ENCODE measurements around the gene JAKMIP3. TPM values are rescaled to one million over a fixed set of nuclear protein-coding genes. Genes with fewer than 3 reads are reported as not detected.

Gene JAKMIP3
- total RNA-seq, 1 experiment from 2014 or later = 0.07 TPM

DNA sequence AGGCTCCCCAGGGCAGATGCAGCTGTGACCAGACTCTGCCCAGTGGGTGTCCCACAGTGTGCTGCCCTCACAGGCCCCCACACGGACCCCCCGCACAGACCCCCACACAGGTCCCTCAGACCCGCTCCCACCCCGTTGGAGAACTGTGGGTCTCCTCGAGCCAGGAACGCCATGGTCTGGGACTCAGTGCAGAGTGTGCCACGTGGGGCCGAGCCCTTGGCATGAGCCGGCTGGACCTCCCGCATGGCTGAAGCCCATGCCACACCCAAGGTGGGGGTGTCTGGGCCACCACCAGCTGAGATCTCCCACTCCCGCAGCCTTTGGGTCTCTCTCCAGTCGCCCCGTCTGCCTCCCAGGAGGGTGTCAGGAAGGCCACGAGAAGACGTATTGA is 34.3 kb downstream of the JAKMIP3 start:
- Histone ChIP-seq H3K4me1 (ENCODE audit: low read length) (no peaks in the 10 kb centered on the region), H3K9ac (ENCODE audit: low read length) (no peak overlapping the region), H2AFZ (ENCODE audit: low read length) (no peak overlapping the region), H4K20me1 (ENCODE audit: insufficient read depth, low read depth, low read length) (no peaks in the 10 kb centered on the region), H3K27ac (ENCODE audit: low read length) (no peak overlapping the region), H3K9me3 (ENCODE audit: low read length) (no peaks in the 10 kb centered on the region), H3K27me3 (ENCODE audit: low read length) (no peaks in the 10 kb centered on the region), H3K36me3 (ENCODE audit: insufficient read depth, low read length) (no peaks in the 10 kb centered on the region), H3K4me3 (ENCODE audit: low read length) (no peak overlapping the region), H3K9me2 (replicated peaks; ENCODE audit: insufficient read depth, low read length) (no peaks in the 10 kb centered on the region), H3K4me2 (ENCODE audit: low read depth, low read length, poor library complexity, severe bottlenecking) (no peak overlapping the region), H3K79me2 (ENCODE audit: low read length) (no peaks in the 10 kb centered on the region)
- DNase-seq = no peak

DNA sequence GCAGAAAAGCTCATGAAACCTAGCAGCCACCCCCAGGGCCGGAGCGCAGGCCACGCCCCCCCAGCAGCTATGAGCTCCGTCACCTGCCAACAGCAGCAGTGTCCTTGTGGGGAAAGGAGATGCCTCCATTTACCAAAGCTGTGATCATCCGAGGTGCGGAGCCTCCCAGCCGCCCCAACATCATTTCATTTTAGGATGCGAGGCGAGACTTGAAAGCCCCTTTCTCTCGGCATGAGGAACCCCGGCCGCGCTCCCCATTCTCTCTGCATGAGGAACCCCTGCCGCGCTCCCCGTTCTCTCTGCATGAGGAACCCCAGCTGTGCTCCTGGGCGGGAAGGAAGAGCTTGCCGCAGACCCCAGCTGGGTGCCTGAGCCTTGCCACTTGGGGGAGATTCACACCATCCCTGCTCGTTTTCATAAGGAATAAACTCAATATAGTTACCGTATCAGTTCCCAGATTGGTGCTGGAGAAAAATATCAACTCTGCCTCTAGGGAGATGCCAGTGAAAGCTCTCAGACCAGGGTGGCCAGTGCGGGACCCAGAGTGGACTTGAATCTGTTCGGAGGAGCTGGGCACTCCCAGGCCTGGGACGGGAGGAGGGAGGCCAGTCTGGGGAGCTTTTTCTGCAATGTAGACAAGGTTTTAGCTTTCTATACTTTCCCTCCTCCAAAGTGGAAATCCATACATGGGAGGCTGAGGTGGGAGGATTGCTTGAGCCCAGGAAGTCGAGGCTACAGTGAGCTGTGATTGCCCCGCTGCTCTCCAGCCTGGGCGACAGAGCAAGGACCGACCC is 35.0 kb downstream of the JAKMIP3 start:
- DNase-seq = no peak
- Histone ChIP-seq H3K9ac (ENCODE audit: low read length) (no peak overlapping the region), H3K27ac (ENCODE audit: low read length) (no peak overlapping the region), H3K79me2 (ENCODE audit: low read length) (no peaks in the 10 kb centered on the region), H4K20me1 (ENCODE audit: insufficient read depth, low read depth, low read length) (no peaks in the 10 kb centered on the region), H3K9me2 (replicated peaks; ENCODE audit: insufficient read depth, low read length) (no peaks in the 10 kb centered on the region), H3K9me3 (ENCODE audit: low read length) (no peaks in the 10 kb centered on the region), H3K27me3 (ENCODE audit: low read length) (no peaks in the 10 kb centered on the region), H2AFZ (ENCODE audit: low read length) (no peak overlapping the region), H3K4me2 (ENCODE audit: low read depth, low read length, poor library complexity, severe bottlenecking) (no peak overlapping the region), H3K36me3 (ENCODE audit: insufficient read depth, low read length) (no peaks in the 10 kb centered on the region), H3K4me3 (ENCODE audit: low read length) (no peak overlapping the region), H3K4me1 (ENCODE audit: low read length) (no peaks in the 10 kb centered on the region)

DNA sequence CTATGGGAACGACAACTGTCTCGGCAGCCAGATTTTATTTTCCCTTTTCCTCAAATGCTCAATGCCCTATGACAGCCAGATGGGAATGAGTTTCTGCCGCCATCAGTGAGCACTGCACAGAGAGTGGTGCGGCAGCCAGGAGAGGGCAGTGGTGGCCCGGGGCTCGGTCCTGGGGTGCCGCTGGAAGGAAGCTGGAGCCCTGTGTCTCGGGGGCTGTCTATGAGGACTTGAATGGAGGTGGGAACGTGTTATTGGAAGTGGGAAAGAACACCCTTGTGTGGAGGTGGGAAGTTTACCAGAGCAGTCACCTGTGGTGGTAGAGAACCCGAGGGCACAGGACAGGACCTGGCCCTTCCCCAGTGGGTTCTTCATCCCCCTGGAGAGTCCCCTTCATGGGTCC is 35.8 kb downstream of the JAKMIP3 start:
- DNase-seq = peak; percentile 45

GRCh38 chr10:132102071-132102716 is 36.4 kb downstream of the JAKMIP3 start:
- no peak overlapping the region for H3K27ac ChIP-seq (ENCODE audit: low read length)
- no peak overlapping the region for H3K9ac ChIP-seq (ENCODE audit: low read length)
- no peaks in the 10 kb centered on the region for H3K27me3 ChIP-seq (ENCODE audit: low read length)
- H3K4me3 ChIP-seq (ENCODE audit: low read length) = no peak overlapping the region
- H3K9me3 ChIP-seq (ENCODE audit: low read length) = no peaks in the 10 kb centered on the region
- no peaks in the 10 kb centered on the region for H3K9me2 ChIP-seq (replicated peaks; ENCODE audit: insufficient read depth, low read length)
- H3K79me2 ChIP-seq (ENCODE audit: low read length) = no peaks in the 10 kb centered on the region
- DNase-seq = no peak
- H3K4me2 ChIP-seq (ENCODE audit: low read depth, low read length, poor library complexity, severe bottlenecking) = no peak overlapping the region
- H3K36me3 ChIP-seq (ENCODE audit: insufficient read depth, low read length) = no peaks in the 10 kb centered on the region
- no peaks in the 10 kb centered on the region for H4K20me1 ChIP-seq (ENCODE audit: insufficient read depth, low read depth, low read length)
- H2AFZ ChIP-seq (ENCODE audit: low read length) = no peak overlapping the region
- H3K4me1 ChIP-seq (ENCODE audit: low read length) = no peaks in the 10 kb centered on the region

More for the DNA sequence above, 35.8 kb downstream of the JAKMIP3 start:
- Histone ChIP-seq H3K27me3 (ENCODE audit: low read length) (no peaks in the 10 kb centered on the region), H4K20me1 (ENCODE audit: insufficient read depth, low read depth, low read length) (no peaks in the 10 kb centered on the region), H3K27ac (ENCODE audit: low read length) (no peak overlapping the region), H3K79me2 (ENCODE audit: low read length) (no peaks in the 10 kb centered on the region), H3K4me2 (ENCODE audit: low read depth, low read length, poor library complexity, severe bottlenecking) (no peak overlapping the region), H3K9me2 (replicated peaks; ENCODE audit: insufficient read depth, low read length) (no peaks in the 10 kb centered on the region), H3K9me3 (ENCODE audit: low read length) (no peaks in the 10 kb centered on the region), H3K9ac (ENCODE audit: low read length) (no peak overlapping the region), H3K36me3 (ENCODE audit: insufficient read depth, low read length) (no peaks in the 10 kb centered on the region), H3K4me3 (ENCODE audit: low read length) (no peak overlapping the region), H3K4me1 (ENCODE audit: low read length) (no peaks in the 10 kb centered on the region), H2AFZ (ENCODE audit: low read length) (no peak overlapping the region)

GRCh38 chr10:132102717-132103110 is 37.0 kb downstream of the JAKMIP3 start:
- Histone ChIP-seq H4K20me1 (ENCODE audit: insufficient read depth, low read depth, low read length) (no peaks in the 10 kb centered on the region), H3K4me3 (ENCODE audit: low read length) (no peak overlapping the region), H3K9me3 (ENCODE audit: low read length) (no peaks in the 10 kb centered on the region), H3K36me3 (ENCODE audit: insufficient read depth, low read length) (no peaks in the 10 kb centered on the region), H3K27me3 (ENCODE audit: low read length) (no peaks in the 10 kb centered on the region), H3K27ac (ENCODE audit: low read length) (no peak overlapping the region), H3K4me2 (ENCODE audit: low read depth, low read length, poor library complexity, severe bottlenecking) (no peak overlapping the region), H3K9me2 (replicated peaks; ENCODE audit: insufficient read depth, low read length) (no peaks in the 10 kb centered on the region), H3K9ac (ENCODE audit: low read length) (no peak overlapping the region), H3K79me2 (ENCODE audit: low read length) (no peaks in the 10 kb centered on the region), H3K4me1 (ENCODE audit: low read length) (no peaks in the 10 kb centered on the region), H2AFZ (ENCODE audit: low read length) (no peak overlapping the region)
- no peak for DNase-seq

DNA sequence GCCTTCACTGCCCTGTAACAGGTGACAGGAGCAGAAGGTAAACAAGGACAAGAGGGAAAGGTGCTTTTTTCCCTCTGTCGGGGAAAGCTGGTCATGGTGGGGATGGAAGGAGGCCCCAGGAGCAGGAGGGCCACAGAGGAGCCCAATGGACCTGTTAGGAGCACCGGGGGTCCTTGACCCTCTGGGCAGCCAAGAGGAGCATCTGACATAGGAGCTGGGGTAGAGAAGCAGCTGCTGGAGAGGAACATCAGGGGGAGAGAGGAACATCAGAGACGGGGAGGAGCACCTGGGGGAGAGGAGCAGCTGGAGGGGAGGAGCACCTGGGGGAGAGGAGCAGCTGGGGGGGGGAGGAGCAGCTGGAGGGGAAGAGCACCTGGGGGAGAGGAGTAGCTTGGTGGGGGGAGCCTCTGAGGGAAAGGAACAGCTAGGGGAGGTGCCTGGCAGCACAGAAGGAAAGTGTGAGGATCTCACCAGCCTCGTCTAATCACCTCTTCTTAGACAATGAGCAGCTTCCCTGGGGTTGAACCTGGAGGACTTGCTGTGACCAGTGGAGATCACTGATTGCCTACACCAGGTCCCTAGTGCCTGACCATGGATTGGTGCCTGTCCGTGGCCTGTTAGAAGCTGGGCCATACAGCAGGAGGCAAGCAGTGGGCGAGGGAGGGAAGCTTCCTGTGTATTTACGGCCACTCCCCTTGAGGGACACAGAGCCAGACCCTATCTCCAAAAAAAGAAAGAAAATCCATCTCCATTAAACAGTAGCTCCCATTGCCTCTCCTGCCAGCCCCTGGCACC is 37.6 kb downstream of the JAKMIP3 start:
- no peak overlapping the region for H3K4me3 ChIP-seq (ENCODE audit: low read length)
- no peaks in the 10 kb centered on the region for H3K4me1 ChIP-seq (ENCODE audit: low read length)
- H3K9me2 ChIP-seq (replicated peaks; ENCODE audit: insufficient read depth, low read length) = no peaks in the 10 kb centered on the region
- H3K4me2 ChIP-seq (ENCODE audit: low read depth, low read length, poor library complexity, severe bottlenecking) = no peak overlapping the region
- H3K27ac ChIP-seq (ENCODE audit: low read length) = no peak overlapping the region
- no peaks in the 10 kb centered on the region for H3K36me3 ChIP-seq (ENCODE audit: insufficient read depth, low read length)
- no peak overlapping the region for H3K9ac ChIP-seq (ENCODE audit: low read length)
- H3K79me2 ChIP-seq (ENCODE audit: low read length) = no peaks in the 10 kb centered on the region
- DNase-seq = no peak
- H4K20me1 ChIP-seq (ENCODE audit: insufficient read depth, low read depth, low read length) = no peaks in the 10 kb centered on the region
- H3K27me3 ChIP-seq (ENCODE audit: low read length) = no peaks in the 10 kb centered on the region
- no peaks in the 10 kb centered on the region for H3K9me3 ChIP-seq (ENCODE audit: low read length)
- H2AFZ ChIP-seq (ENCODE audit: low read length) = no peak overlapping the region

DNA sequence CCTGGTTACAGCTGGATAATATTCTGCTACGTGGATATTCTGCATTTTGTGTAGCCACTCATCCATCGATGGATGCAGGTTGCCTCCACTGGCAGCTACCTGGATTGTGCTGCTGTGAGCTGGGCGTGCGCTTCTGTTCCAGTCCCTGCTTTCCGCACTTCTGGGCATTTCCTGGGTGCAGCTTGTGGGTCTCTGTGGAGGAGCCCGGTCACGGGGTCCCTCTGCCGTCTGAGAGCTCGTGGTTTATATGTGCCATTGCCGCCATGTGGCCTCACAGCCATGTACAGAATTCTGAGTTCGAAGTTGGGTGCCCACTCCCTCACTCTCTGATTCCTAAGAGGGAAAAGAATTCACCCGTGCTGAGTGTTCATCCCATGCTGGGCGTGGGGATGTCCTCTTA is 38.3 kb downstream of the JAKMIP3 start:
- Histone ChIP-seq H3K36me3 (ENCODE audit: insufficient read depth, low read length) (no peaks in the 10 kb centered on the region), H3K4me1 (ENCODE audit: low read length) (no peaks in the 10 kb centered on the region), H3K79me2 (ENCODE audit: low read length) (no peaks in the 10 kb centered on the region), H3K9me3 (ENCODE audit: low read length) (no peaks in the 10 kb centered on the region), H3K27me3 (ENCODE audit: low read length) (no peaks in the 10 kb centered on the region), H2AFZ (ENCODE audit: low read length) (no peak overlapping the region), H3K4me2 (ENCODE audit: low read depth, low read length, poor library complexity, severe bottlenecking) (no peak overlapping the region), H3K4me3 (ENCODE audit: low read length) (no peak overlapping the region), H3K9ac (ENCODE audit: low read length) (no peak overlapping the region), H4K20me1 (ENCODE audit: insufficient read depth, low read depth, low read length) (no peaks in the 10 kb centered on the region), H3K9me2 (replicated peaks; ENCODE audit: insufficient read depth, low read length) (no peaks in the 10 kb centered on the region), H3K27ac (ENCODE audit: low read length) (no peak overlapping the region)
- no peak for DNase-seq

All from Karpas-422 (cell line).